Endothelial cell of coronary artery (primary cell): ENCODE results near the gene TRMT11. TPM values are rescaled to one million over a fixed set of nuclear protein-coding genes. Genes with fewer than 3 reads are reported as not detected.

ENCODE experiments used
- total RNA-seq: library from RNA; depleted of rRNA; stranded (reverse); fragments of >200 nt; gene quantifications from 2 replicates; pipeline ENCODE4 v1.2.3, GENCODE V29; 2014

Gene TRMT11
- total RNA-seq = 10.8 and 14.7 TPM in 2 replicates

DNA sequence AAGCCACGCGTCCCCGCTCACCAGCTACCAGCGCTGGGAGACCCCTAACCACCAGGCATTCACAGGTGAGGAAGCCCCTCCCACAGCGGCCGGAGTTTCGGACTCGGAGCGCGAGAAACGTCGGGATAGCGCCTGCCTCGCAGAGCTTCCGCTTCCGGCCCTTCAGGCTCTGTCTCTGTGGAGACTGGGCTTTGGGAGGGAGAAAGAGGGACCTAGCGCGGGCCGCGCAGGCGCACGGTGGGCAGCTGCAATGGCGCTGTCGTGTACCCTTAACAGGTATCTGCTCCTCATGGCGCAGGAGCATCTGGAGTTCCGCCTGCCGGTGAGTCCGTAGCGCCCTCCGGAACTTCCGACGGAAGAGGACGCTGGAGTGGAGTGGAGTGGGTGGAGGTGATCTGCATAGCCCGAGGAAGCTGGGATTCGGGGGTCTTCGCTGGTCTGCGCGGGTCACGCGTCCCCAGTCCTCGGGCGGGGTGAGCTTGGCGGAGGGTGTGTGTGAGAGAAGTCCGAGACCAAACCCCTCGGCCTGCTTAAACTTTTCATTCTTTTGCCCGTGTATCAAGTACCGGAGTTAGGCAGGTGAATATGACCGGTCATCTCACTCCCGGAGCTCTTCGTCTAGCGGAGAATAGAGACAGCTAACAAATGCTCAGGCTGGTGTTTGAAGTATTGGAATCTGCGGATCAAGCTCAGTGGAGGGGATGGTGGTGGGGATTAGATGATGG lies at the start of gene TRMT11:
Gene TRMT11, plus strand, starts transcription at position 240 of the 725 bp plus-strand sequence. Its CDS starts 11 bp downstream, at position 251.

DNA sequence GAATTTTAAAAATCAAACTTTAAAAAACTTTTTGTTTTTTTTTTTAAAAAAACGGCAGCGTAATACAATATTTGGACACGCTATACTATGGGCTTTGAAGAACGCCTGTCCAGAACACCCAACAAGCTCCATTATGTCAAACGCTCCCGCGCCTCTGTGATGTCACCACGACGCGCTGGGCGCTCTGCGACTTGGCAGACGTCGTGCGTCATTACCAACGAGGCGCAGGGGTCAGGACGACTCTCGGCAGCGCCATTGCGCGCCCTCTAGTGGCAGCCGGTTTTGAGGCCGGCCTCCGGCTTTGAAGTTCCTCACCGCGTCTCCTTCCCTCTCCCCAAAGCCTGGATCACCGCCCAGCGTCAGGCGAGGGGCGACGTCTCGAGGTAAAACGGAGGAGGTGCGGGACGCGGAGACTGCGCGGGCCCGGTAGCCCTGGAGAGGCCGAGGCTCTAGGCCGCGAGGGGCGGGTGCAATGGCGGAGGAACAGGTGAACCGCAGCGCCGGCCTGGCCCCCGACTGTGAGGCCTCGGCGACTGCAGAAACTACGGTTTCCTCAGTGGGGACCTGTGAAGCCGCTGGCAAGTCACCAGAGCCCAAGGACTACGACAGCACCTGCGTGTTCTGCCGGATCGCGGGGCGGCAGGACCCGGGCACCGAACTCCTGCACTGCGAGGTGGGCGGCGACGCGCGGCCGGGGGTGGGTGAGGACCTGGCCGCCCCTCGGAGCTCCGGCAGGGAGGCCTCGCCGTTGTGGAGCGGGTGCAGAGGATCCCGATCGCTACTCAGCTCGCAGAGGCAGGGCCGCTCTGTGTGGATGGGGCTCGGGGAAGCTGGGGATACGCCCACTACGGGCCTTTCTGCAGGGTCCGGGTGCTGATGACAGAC lies 29.6 kb upstream of the TRMT11 start, which contains the start of gene HINT3:
Gene HINT3, plus strand, starts transcription at position 265 of the 885 bp plus-strand sequence. Its CDS starts 208 bp downstream, at position 473.

Other genes with a start within 250 kb of the TRMT11 start
- gene HEY2, start 236.9 kb upstream of the TRMT11 start, total RNA-seq = 1.1 and 4.1 TPM in 2 replicates
- 26.4 and 62.9 TPM in 2 replicates for gene NCOA7, start 195.6 kb upstream of the TRMT11 start, total RNA-seq
- 10.2 and 17.1 TPM in 2 replicates for gene HINT3, start 29.8 kb upstream of the TRMT11 start, total RNA-seq